Mucosa of gallbladder (tissue), 1 donor: ENCODE results near the gene LOXL3. TPM values are rescaled to one million over a fixed set of nuclear protein-coding genes. Genes with fewer than 3 reads are reported as not detected.
"Not testable (repeated sequence)": the region's sequence is repeated elsewhere in the genome, so short reads cannot be mapped to it uniquely, and the experiment has no call there.

ENCODE experiments used
- DNase-seq: peaks from one replicate; pipeline ENCODE4 v3.0.0-alpha.2; 2020; ENCODE audit warnings: low spot score
- total RNA-seq: library from RNA; stranded (reverse); gene quantifications from one replicate; pipeline ENCODE4 v1.2.1, GENCODE V29; 2021
- donor health status: DM: no; HTN: no; CAD: no.

Gene LOXL3
- total RNA-seq, 1 donor from 2014 or later = 15.9 TPM

- no peak for DNase-seq
Observed at GRCh38 chr2:74491648-74492544, 61.8 kb downstream of the LOXL3 start.

- no peak for DNase-seq
Observed at GRCh38 chr2:74489906-74490305, 63.8 kb downstream of the LOXL3 start.

GRCh38 chr2:74488643-74489481, 64.9 kb downstream of the LOXL3 start:
- DNase-seq = peak; percentile 71

- no peak for DNase-seq
Observed at GRCh38 chr2:74486141-74486540, 67.6 kb downstream of the LOXL3 start.

GRCh38 chr2:74483675-74484164, 70.0 kb downstream of the LOXL3 start:
- DNase-seq = not testable (repeated sequence)

GRCh38 chr2:74482801-74483674, 70.7 kb downstream of the LOXL3 start, which contains the start of the genes CCDC142 and TTC31:
Gene CCDC142, minus strand, starts transcription at chr2:74482998. Its CDS starts 161 bp downstream, at chr2:74482837.
Gene TTC31, plus strand, starts transcription at chr2:74483081. Its CDS starts 15 bp downstream, at chr2:74483096.
- peak; percentile 97 for DNase-seq

Other genes starting within 250 kb of the LOXL3 start
- gene SLC4A5, start 210.5 kb downstream of the LOXL3 start, total RNA-seq = 4.7 TPM
- 171 TPM for gene DCTN1, start 173.6 kb downstream of the LOXL3 start, total RNA-seq
- 12.9 TPM for gene C2orf81, start 132.3 kb downstream of the LOXL3 start, total RNA-seq
- 38.1 TPM for gene WDR54, start 132.2 kb downstream of the LOXL3 start, total RNA-seq
- gene RTKN, start 112.0 kb downstream of the LOXL3 start, total RNA-seq = 86.4 TPM
- gene INO80B, start 98.9 kb downstream of the LOXL3 start, total RNA-seq = 51.8 TPM
- gene WBP1, start 95.5 kb downstream of the LOXL3 start, total RNA-seq = 132 TPM
- gene MOGS, start 88.6 kb downstream of the LOXL3 start, total RNA-seq = 80.0 TPM
- 80.9 TPM for gene MRPL53, start 81.3 kb downstream of the LOXL3 start, total RNA-seq
- 26.5 TPM for gene CCDC142, start 70.9 kb downstream of the LOXL3 start, total RNA-seq
- gene TTC31, start 70.9 kb downstream of the LOXL3 start, total RNA-seq = 41.0 TPM
- 3.3 TPM for gene LBX2, start 54.3 kb downstream of the LOXL3 start, total RNA-seq
- 35.3 TPM for gene PCGF1, start 46.2 kb downstream of the LOXL3 start, total RNA-seq
- gene TLX2, start 39.5 kb downstream of the LOXL3 start, total RNA-seq = 0.12 TPM
- 0.43 TPM for gene DQX1, start 27.7 kb downstream of the LOXL3 start, total RNA-seq
- 146 TPM for gene AUP1, start 24.2 kb downstream of the LOXL3 start, total RNA-seq
- gene HTRA2, start 24.0 kb downstream of the LOXL3 start, total RNA-seq = 31.0 TPM
- gene DOK1, start 778 bp upstream of the LOXL3 start, total RNA-seq = 31.9 TPM
- gene M1AP, start 94.4 kb upstream of the LOXL3 start, total RNA-seq = 2.0 TPM
- 12.5 TPM for gene SEMA4F, start 100.3 kb upstream of the LOXL3 start, total RNA-seq